ENCODE results near the gene GIMAP2.

GRCh38 chr7:150735596-150736358, 50.3 kb downstream of the GIMAP2 start:
- TF ChIP-seq CTCF (tag by site-specific recombination; IDR thresholded peaks at IDR 0.05): no peak
- TF ChIP-seq ZNF155 (tag by site-specific recombination; IDR thresholded peaks at IDR 0.05): no peak
- no peak for TF ChIP-seq OVOL3 (tag by site-specific recombination; IDR thresholded peaks at IDR 0.05)
- TF ChIP-seq ZNF398 (tag by site-specific recombination; IDR thresholded peaks at IDR 0.05): no peak
- no peak for TF ChIP-seq YY1 (tag by site-specific recombination; IDR thresholded peaks at IDR 0.05)
- no peak for TF ChIP-seq PATZ1 (tag by site-specific recombination; IDR thresholded peaks at IDR 0.05)
